Memory B cell (primary cell): Measurements from ENCODE around the gene RBM6.

Experiments used
- ATAC-seq: fragments of 150-1000 bp; cut with Tn5 transposase; 2 replicates; pipeline ENCODE4 v1.10.0; 2021; ENCODE audit warnings: low read depth, mild to moderate bottlenecking, moderate library complexity
- DNase-seq, 2 donors: peaks; one replicate each; pipeline ENCODE4 v3.0.0; 2022; ENCODE audit warnings: low spot score in 2 of 2
- H3K27ac Mint-ChIP-seq: one replicate; pipeline ENCODE4 v1.8.0; 2022; ENCODE audit warnings: mild to moderate bottlenecking, moderate library complexity, mixed read lengths
- H3K27me3 Mint-ChIP-seq: one replicate; pipeline ENCODE4 v1.8.0; 2022; ENCODE audit warnings: mixed read lengths
- H3K36me3 Mint-ChIP-seq: one replicate; pipeline ENCODE4 v1.8.0; 2022; ENCODE audit warnings: mild to moderate bottlenecking, mixed read lengths
- H3K4me1 Mint-ChIP-seq: one replicate; pipeline ENCODE4 v1.8.0; 2022; ENCODE audit warnings: mixed read lengths
- H3K4me3 Mint-ChIP-seq: one replicate; pipeline ENCODE4 v1.8.0; 2022; ENCODE audit warnings: mild to moderate bottlenecking, moderate library complexity, mixed read lengths
- H3K9me3 Mint-ChIP-seq: one replicate; pipeline ENCODE4 v1.8.0; 2022; ENCODE audit warnings: mixed read lengths

RBM6 gene

DNA sequence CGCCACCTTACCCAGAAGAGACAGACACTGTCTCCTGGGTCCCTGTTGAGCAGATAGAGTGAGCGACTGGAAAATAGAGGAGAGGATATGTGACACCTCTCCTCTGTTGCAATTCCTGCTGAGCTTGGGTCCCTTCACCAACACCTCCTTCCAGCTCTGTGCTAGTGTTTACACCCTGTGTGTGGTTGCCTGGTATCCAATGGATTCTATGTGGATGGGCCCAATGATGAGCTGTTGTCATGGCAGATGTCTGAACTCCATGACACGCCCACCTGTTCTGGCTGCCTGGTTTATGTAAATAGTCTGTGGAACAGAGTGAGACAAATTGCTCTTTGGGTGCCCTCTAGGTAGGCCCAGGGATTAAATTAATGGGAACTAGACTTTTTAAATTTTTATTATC, 172.5 kb downstream of the RBM6 start:
- peaks cover 40% of the 10 kb centered on the region for H3K36me3 Mint-ChIP-seq
- DNase-seq (no peak), ATAC-seq (peak; percentile 37)
- no peak overlapping the region for H3K27ac Mint-ChIP-seq
- no peaks in the 10 kb centered on the region for H3K27me3 Mint-ChIP-seq
- no peaks in the 10 kb centered on the region for H3K9me3 Mint-ChIP-seq
- no peaks in the 10 kb centered on the region for H3K4me1 Mint-ChIP-seq
- no peak overlapping the region for H3K4me3 Mint-ChIP-seq

DNA sequence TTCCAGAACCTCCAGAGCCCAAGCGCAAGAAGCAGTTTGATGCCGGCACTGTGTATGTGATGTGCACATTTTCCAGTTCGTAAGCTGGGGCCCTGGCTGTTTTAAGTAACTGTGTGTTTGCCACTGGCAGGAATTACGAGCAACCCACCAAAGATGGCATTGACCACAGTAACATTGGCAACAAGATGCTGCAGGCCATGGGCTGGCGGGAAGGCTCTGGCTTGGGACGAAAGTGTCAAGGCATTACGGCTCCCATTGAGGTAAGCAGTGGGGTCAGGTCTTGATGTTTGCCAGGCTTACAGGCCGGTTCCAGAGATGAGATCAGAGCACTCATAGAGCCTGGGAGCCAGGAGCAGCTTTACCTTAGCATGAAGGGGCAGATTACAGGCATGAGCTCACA, 177.2 kb downstream of the RBM6 start:
- ATAC-seq (no peak), DNase-seq (no peak)
- Mint-ChIP-seq H3K36me3 (peaks cover 37% of the 10 kb centered on the region), H3K9me3 (no peaks in the 10 kb centered on the region), H3K27me3 (no peaks in the 10 kb centered on the region), H3K27ac (no peak overlapping the region), H3K4me3 (no peak overlapping the region), H3K4me1 (no peaks in the 10 kb centered on the region)

DNA sequence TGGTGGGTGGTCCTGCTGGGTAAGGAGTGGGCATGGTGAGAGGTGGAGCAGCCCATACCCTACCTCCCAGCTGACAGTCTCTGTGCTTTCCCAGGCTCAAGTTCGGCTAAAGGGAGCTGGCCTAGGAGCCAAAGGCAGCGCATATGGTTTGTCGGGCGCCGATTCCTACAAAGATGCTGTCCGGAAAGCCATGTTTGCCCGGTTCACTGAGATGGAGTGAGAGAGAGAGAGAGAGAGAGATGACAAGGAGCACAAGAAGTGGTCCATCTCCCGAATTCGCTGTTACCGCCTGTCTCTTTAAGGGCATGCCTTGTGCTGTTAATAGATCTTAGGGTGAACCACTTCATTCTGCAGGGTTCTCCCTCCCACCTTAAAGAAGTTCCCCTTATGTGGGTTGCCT, 178.3 kb downstream of the RBM6 start:
- Mint-ChIP-seq H3K27ac (peak overlapping the region; percentile 23), H3K9me3 (no peaks in the 10 kb centered on the region), H3K36me3 (peaks cover 36% of the 10 kb centered on the region), H3K4me3 (no peak overlapping the region), H3K27me3 (no peaks in the 10 kb centered on the region), H3K4me1 (no peaks in the 10 kb centered on the region)
- DNase-seq = no peak
- ATAC-seq = no peak

DNA sequence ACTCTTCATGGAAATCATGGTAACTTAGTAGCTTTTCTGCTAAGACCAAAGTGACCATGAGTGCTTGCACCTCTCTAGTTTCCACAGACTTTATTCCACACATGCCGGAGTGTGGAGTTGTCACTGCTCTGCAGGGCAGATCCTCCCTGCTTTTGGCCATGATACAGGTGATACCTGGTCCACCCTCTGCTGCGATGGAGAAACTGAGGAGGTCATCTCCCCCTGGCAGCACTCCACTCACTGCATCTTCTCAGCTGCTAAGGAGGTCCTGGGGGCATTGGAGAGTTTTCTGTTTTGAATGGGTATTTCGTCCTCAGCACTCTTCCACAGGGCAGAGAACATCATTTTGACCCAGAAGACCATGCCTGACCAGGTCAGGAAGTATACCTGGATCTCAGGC, 179.8 kb downstream of the RBM6 start:
- Mint-ChIP-seq H3K27ac (no peak overlapping the region), H3K4me1 (no peaks in the 10 kb centered on the region)

DNA sequence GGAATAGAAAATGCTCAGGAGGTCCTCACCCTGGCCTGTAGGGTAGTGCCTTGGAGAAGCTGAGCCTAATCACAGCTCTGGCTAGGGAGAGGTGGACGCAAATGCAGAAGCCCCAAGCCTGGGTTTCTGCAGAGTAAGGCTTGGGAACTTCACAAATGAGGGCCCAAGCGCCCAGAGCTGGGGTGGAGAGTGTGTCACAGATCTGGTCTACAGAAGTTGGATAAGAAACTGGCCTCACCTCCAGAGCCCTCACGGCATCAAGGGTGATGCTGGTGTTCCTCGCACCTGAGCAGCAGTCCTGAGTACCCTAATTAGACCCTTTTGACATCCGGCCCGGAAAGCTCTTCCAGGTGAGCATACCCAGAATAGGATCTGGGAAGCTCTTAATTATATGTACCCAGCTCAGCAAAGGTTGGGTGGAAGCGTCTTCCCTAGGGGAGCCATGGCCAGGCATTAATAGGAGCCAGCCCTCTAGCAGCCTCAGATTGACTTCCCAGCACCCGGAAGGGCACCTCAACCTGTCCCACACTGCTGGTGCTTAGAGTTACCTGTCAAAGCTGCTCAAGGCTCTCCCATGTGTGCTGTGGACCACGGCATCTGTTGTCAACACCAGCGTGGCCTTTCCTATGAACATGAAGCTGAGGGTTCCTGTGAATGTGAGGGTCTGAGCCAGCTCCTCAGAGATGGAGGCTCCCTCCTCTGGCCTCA, 180.6 kb downstream of the RBM6 start:
- H3K36me3 Mint-ChIP-seq = peaks cover 22% of the 10 kb centered on the region
- no peak for ATAC-seq
- H3K4me3 Mint-ChIP-seq = no peak overlapping the region
- H3K27ac Mint-ChIP-seq = no peak overlapping the region
- H3K9me3 Mint-ChIP-seq = no peaks in the 10 kb centered on the region
- H3K4me1 Mint-ChIP-seq = no peaks in the 10 kb centered on the region
- no peak for DNase-seq
- H3K27me3 Mint-ChIP-seq = no peaks in the 10 kb centered on the region

More for the DNA sequence above, 179.8 kb downstream of the RBM6 start:
- Mint-ChIP-seq H3K9me3 (no peaks in the 10 kb centered on the region), H3K4me3 (no peak overlapping the region), H3K36me3 (peaks cover 26% of the 10 kb centered on the region), H3K27me3 (no peaks in the 10 kb centered on the region)
- no peak for DNase-seq
- no peak for ATAC-seq

DNA sequence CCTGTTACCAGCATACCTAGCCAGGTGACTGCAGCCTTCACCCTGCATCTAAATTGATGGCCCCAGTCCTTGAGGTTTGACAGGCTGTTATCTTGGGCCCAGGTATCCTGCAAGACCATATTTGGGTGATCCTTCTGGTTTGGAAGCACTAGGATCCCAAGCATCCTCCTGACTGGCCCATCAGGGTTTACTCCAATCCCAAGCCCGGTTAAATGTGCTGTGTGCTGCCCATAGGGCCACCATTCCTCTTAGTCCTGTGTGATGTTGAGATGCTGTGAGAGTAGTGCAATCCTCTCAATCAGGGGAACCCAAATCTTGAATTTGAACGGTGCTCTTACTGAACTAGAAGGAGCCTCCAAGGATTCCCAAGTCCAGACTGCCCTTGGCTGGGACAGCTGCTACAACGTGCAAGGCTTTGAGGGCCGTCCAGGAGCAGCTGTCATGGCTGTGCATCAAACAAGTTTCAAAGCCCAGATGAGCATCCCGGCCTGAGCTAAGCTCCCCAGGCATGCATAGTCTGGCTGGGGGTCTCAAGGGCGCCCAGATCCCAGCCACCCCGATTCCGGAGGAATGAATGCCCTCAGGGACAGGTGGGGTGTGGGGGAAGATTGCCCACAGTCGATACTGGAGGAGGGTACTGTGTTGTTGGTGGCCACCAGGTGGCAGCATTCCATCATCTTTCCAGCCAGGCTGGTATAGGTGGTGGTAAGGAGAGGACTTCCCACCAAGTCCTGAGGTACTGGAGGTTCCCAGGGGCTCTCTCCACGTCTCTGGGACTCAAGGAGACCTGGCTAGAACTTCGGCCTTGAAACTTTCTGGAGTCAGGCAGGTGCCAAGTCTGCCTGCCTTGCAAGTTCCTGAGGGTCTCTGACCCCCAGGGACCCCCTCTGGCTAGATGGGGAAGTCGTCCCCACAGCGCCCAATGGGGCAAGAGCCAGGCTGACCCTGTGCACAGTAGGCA, 181.4 kb downstream of the RBM6 start:
- H3K9me3 Mint-ChIP-seq = no peaks in the 10 kb centered on the region
- peak; percentile 96 for ATAC-seq
- no peaks in the 10 kb centered on the region for H3K4me1 Mint-ChIP-seq
- no peak overlapping the region for H3K27ac Mint-ChIP-seq
- H3K27me3 Mint-ChIP-seq = no peaks in the 10 kb centered on the region
- DNase-seq = peak; percentile 62 to 73
- peaks cover 16% of the 10 kb centered on the region for H3K36me3 Mint-ChIP-seq
- no peak overlapping the region for H3K4me3 Mint-ChIP-seq

DNA sequence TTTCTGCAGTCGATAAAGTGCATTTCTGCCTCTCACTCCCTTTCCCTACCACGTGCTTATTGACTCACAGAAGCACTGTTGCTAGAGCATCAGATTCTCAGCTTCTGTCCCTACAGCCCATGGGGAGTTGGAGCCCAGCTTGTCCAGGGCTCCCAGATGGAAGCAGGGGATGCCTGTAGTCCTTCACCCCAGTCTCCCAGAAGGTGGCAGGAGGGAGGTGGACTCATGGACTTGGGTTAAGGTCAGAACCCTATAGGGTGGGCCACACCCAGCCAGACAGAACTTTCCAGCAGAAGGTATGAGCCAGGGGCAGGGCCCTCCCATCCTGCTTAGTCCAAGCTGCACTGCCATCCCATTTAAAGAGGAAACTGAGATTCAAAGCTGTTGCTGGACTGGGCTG, 182.1 kb downstream of the RBM6 start:
- H3K27ac Mint-ChIP-seq = no peak overlapping the region
- peaks cover 11% of the 10 kb centered on the region for H3K36me3 Mint-ChIP-seq
- H3K9me3 Mint-ChIP-seq = no peaks in the 10 kb centered on the region
- no peaks in the 10 kb centered on the region for H3K4me1 Mint-ChIP-seq
- no peak for DNase-seq
- no peaks in the 10 kb centered on the region for H3K27me3 Mint-ChIP-seq
- ATAC-seq = no peak
- H3K4me3 Mint-ChIP-seq = no peak overlapping the region

DNA sequence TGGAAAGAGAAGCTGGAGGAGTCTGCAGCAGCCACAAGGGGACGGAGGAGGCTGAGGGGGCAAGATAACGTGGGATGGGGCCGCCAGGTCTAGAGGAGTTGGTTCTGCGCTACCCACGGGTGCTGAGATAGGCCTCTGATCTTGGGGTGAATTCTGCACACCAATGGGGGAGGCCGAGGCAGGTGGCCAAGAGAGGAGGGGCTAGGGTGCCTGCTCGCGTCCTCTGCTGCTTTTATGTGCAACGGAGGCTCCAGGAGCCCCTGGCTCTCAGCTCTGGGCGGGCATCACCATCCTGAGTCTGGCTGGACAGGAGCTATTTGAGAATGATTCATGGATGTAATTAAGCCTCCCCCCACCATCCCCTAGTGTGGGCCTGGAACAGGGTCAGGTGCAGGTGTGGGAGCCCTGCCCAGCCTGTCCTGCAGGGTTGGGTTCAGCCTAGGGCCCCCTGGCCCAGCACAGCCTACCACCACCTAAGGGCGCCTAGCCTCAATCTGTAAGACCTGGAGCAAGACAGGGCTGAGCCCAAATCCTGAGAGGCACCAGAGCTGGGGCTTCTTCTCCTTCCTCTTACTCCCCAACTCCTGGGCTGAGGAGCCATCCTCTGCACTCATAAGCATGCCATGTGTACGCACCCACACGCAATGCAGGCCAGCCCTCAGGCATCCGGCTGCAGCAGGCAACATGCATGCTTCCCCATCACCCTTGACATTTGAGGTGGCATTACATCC, 182.9 kb downstream of the RBM6 start:
- no peak for ATAC-seq
- Mint-ChIP-seq H3K27ac (no peak overlapping the region), H3K4me1 (no peaks in the 10 kb centered on the region), H3K9me3 (no peaks in the 10 kb centered on the region), H3K36me3 (peaks cover 10% of the 10 kb centered on the region), H3K27me3 (no peaks in the 10 kb centered on the region), H3K4me3 (no peak overlapping the region)
- no peak for DNase-seq

DNA sequence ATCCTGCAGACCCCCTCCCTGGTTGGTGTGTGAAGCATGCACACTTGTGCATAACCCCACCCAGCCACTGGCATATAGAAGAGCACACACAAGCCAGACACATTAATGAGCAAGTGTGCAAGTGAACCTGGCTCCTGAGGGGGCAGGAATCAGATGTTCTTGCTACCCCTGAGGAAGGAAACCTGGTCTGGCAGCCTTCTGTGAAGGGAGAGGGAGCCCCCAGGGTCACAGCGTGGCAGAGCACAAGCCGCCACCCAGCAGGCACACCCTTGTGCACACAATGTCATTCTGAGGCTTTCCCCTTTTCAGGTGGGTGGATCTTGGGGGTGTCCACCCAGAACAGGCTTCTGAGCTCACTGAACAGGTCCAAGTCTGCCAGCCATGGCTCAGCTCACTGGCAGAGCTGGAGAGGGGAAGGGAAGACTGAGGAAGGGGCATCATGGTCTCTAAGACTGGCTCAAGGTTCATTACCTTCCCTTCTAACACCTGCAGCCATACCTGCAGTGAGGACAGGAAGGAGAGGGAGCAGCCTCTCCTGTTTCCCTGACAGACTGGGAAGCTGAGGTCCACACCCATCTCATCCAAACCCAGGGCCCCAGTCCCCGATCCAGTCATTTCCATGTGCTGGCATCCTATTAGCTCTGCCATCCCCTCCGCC, 183.6 kb downstream of the RBM6 start:
- no peak overlapping the region for H3K27ac Mint-ChIP-seq
- DNase-seq = no peak
- no peaks in the 10 kb centered on the region for H3K27me3 Mint-ChIP-seq
- H3K9me3 Mint-ChIP-seq = no peaks in the 10 kb centered on the region
- ATAC-seq = no peak
- H3K36me3 Mint-ChIP-seq = peaks cover 3% of the 10 kb centered on the region
- H3K4me3 Mint-ChIP-seq = no peak overlapping the region
- H3K4me1 Mint-ChIP-seq = no peaks in the 10 kb centered on the region

DNA sequence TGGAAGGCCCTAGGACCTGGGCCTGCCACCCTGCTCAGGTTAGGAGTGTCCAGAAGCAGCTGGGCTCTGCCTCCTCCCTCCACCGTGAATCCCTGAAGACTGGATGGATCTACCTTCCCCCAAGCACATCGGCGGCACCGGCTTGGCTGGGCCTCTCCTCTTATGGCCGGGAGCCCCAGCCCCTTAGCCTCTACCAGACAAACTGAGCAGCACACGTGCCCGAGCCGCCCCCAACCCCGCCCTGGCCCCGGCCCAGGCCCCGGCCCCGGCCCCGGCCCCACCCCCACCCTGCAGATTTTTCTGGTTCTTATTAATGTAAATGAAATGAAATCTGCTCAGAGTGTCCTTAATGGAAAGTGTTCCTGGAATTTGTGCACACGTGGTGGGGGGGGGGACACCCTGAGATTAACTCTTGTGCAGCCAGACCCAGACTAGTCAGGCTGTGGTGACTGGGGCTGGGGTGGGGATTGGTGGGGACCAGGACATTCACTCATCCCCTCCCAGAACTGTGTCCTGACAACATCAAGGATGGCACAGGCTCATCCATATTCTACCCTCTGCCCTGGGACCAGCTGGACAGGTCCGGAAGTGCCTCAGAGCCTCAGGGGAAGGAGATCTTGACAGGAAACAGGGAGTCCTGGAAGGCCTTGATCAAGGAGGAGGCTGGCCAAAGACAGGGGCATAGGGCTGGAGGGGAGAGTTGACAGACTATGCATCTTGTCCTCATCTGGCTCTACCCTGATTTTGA, 184.3 kb downstream of the RBM6 start:
- no peak overlapping the region for H3K4me3 Mint-ChIP-seq
- DNase-seq = no peak
- H3K27me3 Mint-ChIP-seq = no peaks in the 10 kb centered on the region
- peaks cover 2% of the 10 kb centered on the region for H3K36me3 Mint-ChIP-seq
- H3K9me3 Mint-ChIP-seq = no peaks in the 10 kb centered on the region
- ATAC-seq = no peak
- H3K27ac Mint-ChIP-seq = no peak overlapping the region
- no peaks in the 10 kb centered on the region for H3K4me1 Mint-ChIP-seq

DNA sequence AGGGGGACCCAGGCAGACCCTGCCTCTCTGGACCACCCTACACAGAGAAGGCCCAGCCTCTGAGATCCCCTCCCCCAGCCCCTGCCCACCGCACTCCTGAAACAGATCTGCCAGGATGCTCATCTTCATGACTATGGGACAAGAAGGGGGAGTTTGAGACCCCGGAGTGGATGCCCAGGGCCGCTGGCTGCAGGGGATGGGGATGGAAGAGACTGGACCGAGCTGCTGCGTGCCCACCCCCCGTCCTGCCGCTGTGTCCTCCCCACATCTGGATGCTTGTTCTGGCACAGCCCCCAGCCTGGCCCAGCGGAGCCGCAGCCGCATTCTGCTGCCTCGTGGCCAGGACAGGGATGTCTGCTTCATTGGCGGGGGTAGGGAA, 184.8 kb downstream of the RBM6 start:
- no peak for DNase-seq

DNA sequence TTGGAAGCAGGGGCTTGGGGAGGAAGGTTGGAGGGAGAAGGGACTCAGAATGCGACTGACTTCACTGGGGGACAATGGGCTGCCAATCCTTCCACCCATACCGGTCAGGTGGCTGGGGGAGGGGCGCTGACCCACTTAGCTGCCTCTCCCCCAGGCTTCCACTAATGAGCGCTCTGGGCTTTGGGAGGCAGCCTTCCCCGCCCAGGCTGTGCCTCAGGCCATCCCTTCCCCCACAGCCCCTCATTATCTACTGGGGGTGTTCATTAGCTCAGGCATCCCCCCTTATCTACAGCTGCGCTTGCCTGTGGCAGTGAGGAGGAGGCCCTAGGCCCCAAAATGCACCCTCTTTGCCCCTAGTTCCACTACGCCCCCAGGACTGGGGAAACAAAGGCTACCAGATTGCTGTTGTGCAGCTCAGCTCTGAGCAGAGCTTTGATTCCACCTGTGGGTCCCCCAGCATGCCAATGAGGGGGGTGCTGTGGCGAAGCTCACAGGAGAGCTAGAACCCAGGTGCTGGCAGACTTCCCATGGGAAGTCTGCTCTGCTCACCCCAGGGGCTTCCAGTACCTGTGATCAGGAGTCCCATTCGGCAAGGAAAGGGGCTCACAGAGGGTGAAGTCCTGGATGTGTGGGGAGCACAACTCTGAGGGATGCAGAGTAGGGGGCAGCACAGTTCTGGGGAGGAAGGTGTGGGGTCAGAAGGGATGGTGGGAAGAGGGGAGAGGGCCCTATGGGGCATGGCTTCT, 185.8 kb downstream of the RBM6 start:
- no peaks in the 10 kb centered on the region for H3K4me1 Mint-ChIP-seq
- no peak overlapping the region for H3K4me3 Mint-ChIP-seq
- DNase-seq (no peak), ATAC-seq (no peak)
- no peaks in the 10 kb centered on the region for H3K36me3 Mint-ChIP-seq
- no peaks in the 10 kb centered on the region for H3K9me3 Mint-ChIP-seq
- no peak overlapping the region for H3K27ac Mint-ChIP-seq
- H3K27me3 Mint-ChIP-seq = no peaks in the 10 kb centered on the region

More for the DNA sequence above, 184.8 kb downstream of the RBM6 start:
- no peaks in the 10 kb centered on the region for H3K4me1 Mint-ChIP-seq
- peaks cover 2% of the 10 kb centered on the region for H3K36me3 Mint-ChIP-seq
- H3K27ac Mint-ChIP-seq = no peak overlapping the region
- H3K9me3 Mint-ChIP-seq = no peaks in the 10 kb centered on the region
- ATAC-seq = no peak
- H3K4me3 Mint-ChIP-seq = no peak overlapping the region
- no peaks in the 10 kb centered on the region for H3K27me3 Mint-ChIP-seq
